GM10266 (cell line): ENCODE measurements around the gene CES2.

Experiments
- DNase-seq: peaks from one replicate; pipeline ENCODE4 v3.0.0; 2012; ENCODE audit errors: extremely low spot score
- TF ChIP-seq, protein P1 (sequence below): IDR thresholded peaks from 2 replicates; pipeline ENCODE4 v1.5.1; 2012; ENCODE audit warnings: mild to moderate bottlenecking, low read depth; ENCODE audit not compliant: control insufficient read depth, insufficient read depth; ENCODE audit errors: missing control alignments

CES2 gene

GRCh38 chr16:66935314-66936011 lies at the start of gene CES2:
Gene CES2 (plus strand): TSS chr16:66935516. CDS start chr16:66935636, 120 bp downstream.
- TF ChIP-seq, protein P1, sequence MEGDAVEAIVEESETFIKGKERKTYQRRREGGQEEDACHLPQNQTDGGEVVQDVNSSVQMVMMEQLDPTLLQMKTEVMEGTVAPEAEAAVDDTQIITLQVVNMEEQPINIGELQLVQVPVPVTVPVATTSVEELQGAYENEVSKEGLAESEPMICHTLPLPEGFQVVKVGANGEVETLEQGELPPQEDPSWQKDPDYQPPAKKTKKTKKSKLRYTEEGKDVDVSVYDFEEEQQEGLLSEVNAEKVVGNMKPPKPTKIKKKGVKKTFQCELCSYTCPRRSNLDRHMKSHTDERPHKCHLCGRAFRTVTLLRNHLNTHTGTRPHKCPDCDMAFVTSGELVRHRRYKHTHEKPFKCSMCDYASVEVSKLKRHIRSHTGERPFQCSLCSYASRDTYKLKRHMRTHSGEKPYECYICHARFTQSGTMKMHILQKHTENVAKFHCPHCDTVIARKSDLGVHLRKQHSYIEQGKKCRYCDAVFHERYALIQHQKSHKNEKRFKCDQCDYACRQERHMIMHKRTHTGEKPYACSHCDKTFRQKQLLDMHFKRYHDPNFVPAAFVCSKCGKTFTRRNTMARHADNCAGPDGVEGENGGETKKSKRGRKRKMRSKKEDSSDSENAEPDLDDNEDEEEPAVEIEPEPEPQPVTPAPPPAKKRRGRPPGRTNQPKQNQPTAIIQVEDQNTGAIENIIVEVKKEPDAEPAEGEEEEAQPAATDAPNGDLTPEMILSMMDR = no peak
- no peak for DNase-seq

- no peak for DNase-seq
- TF ChIP-seq, protein P1 = no peak
These were observed 49.0 kb upstream of the CES2 start for GRCh38 chr16:66886321-66886720.

DNA sequence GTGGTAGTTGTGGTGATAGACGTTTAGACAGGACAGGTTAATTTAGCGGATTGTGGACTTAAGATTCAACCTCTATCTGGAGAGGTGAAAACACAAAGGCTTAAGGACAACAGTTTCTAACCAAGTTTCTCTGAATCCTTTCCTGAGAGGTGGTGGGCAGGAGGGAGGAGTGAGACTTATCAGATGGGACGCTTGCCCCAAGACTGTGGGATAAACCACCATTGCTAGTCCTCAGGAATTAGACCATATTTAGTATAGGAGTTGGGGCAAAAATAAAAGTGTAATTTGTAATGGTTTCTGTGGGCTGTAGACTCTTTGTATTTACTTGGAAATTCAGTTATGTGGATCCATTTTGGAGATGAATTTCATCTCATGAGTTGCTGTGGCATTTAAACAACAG lies 48.4 kb upstream of the CES2 start:
- DNase-seq = no peak
- TF ChIP-seq, protein P1 = no peak

DNA sequence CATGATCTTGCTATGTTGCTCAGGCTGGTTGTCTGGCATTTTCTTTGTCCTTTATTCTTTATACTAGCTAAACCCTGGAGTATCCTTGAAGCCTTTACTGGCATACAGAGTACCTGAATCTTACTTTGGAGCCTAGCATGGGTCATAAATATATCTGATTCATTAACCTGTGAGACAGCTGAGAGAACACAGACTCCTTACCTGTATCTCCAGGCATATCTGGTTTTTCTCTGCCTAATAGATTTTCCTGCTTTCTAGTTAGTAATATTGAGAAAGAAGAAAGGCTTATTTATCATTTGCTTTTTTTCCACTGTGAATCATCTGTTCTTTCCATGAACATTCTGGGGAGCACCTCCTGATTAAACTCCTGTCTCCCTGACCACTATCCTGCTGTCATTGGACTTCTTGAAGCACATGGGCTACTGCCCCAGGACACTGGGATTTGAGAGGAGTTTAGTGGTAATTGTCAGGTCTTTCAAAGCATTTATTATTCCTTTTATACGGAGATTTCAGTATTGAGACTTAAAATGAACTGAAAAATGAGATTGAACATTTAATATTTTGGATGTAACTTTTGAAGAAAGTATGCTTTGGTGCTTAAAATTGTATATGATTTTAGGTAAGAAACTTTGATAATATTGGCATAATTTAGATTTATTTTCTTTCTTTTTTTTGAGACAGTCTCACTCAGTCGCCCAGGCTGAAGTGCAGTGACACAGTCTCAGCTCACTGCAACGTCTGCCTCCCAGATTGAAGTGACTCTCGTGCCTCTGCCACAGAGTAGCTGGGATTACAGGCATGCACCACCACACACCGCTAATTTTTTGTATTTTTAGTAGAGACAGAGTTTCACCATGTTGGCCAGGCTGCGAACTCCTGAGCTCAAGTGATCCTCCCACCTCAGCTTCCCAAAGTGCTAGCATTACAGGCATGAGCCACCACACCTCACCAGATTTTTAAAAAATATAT lies 46.4 kb upstream of the CES2 start:
- TF ChIP-seq, protein P1 = no peak
- no peak for DNase-seq

DNA sequence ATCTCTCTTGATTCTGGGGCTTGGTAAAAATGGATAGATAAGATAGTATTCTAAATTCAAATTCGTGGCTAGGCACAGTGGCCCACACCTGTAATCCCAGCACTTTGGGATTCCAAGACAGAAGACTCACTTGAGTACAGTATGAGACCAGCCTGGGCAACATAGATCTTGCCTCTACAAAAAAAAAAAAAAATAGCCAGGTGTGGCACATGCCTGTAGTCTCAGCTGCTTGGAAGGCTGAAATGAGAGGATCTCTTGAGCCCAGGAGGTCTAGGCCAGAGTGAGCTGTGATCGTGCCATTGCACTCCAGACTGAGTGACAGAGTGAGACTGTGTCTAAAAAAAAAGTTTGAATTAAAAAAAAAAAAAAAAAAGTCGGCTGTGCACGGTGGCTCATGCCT lies 45.7 kb upstream of the CES2 start:
- no peak for DNase-seq
- TF ChIP-seq, protein P1 = no peak

GRCh38 chr16:66890799-66891198 lies 44.5 kb upstream of the CES2 start:
- no peak for DNase-seq
- TF ChIP-seq, protein P1 = no peak
